Endothelial cell of umbilical vein (primary cell): Measurements from ENCODE around the gene HK3. TPM values are rescaled to one million over a fixed set of nuclear protein-coding genes. Genes with fewer than 3 reads are reported as not detected.

Source experiments
- BruUV-seq: library from RNA; stranded (reverse); fragments of 400-500 nt; replicated peaks from 2 replicates; lab custom pipeline; 2021; lab: Mats Ljungman, UMichigan
- CTCF ChIA-PET: fragments of 300-600, 350-600 bp; sonication (Branson Sonifier 250); formaldehyde crosslinking; loops from one replicate; lab custom pipeline; 2021; ENCODE audit warnings: antibody characterized with exemption, inconsistent platforms; lab: Charles Lee
- POLR2A ChIA-PET: fragments of 300-600, 350-600 bp; sonication (Branson Sonifier 250); formaldehyde crosslinking; loops from one replicate; lab custom pipeline; 2021; ENCODE audit warnings: antibody characterized with exemption, inconsistent platforms; lab: Charles Lee
- DNase-seq: peaks from one replicate; pipeline ENCODE4 v3.0.0-alpha.2; 2011; ENCODE audit warnings: low read depth, low spot score
- FAIRE-seq: peaks from 2 replicates; lab custom pipeline; 2011; peaks lifted over from hg19 to GRCh38; lab: Jason Lieb, UNC
- H2AFZ ChIP-seq: 2 replicates; pipeline ENCODE4 v1.6.0; 2012; ENCODE audit warnings: low read depth, low read length, control low read depth, inconsistent platforms
- H3K27ac ChIP-seq: 2 replicates; pipeline ENCODE4 v1.5.1; 2011; ENCODE audit warnings: low read depth, mild to moderate bottlenecking, control low read depth, low read length, moderate library complexity; ENCODE audit not compliant: insufficient read depth
- H3K27me3 ChIP-seq, 2 experiments: 2 replicates each; pipeline versions ENCODE4 v1.6.0 to v1.6.1; 2011; ENCODE audit warnings: low read length in 2 of 2, mixed read lengths in 1 of 2; ENCODE audit not compliant: control insufficient read depth in 2 of 2, insufficient read depth in 2 of 2
- H3K36me3 ChIP-seq, 2 experiments: 2 replicates in 1 of 2; 3 replicates in 1 of 2; pipeline ENCODE4 v1.5.1; 2011; ENCODE audit warnings: low read length in 2 of 2, mild to moderate bottlenecking in 1 of 2, moderate library complexity in 1 of 2; ENCODE audit not compliant: control insufficient read depth in 2 of 2, insufficient read depth in 2 of 2; ENCODE audit errors: extremely low read depth in 1 of 2
- H3K4me1 ChIP-seq: 3 replicates; pipeline ENCODE4 v1.5.1; 2011; ENCODE audit warnings: mild to moderate bottlenecking, low read length; ENCODE audit not compliant: control insufficient read depth, insufficient read depth; ENCODE audit errors: extremely low read depth
- H3K4me2 ChIP-seq: 2 replicates; pipeline ENCODE4 v1.6.1; 2011; ENCODE audit warnings: low read length, control low read depth, mixed read lengths; ENCODE audit not compliant: insufficient read depth
- H3K4me3 ChIP-seq, 3 experiments: fragments of 200-600 bp in 1 of 3; sonication (generic), shearing (Covaris generic) in 1 of 3; replicated peaks in 1 of 3; 2 replicates each; pipeline ENCODE4 v1.5.1; 2011 to 2016; ENCODE audit warnings: control low read depth in 3 of 3, low read length in 3 of 3, mild to moderate bottlenecking in 2 of 3, inconsistent platforms in 1 of 3, low read depth in 1 of 3, moderate library complexity in 1 of 3; ENCODE audit not compliant: insufficient read depth in 1 of 3
- H3K79me2 ChIP-seq: 2 replicates; pipeline ENCODE4 v1.6.0; 2012; ENCODE audit warnings: low read length, inconsistent platforms; ENCODE audit not compliant: control insufficient read depth, insufficient read depth
- H3K9ac ChIP-seq: replicated peaks from 2 replicates; pipeline ENCODE3; 2011; ENCODE audit warnings: low read length, control low read depth; ENCODE audit not compliant: insufficient read depth; ENCODE audit errors: extremely low read depth
- H3K9me1 ChIP-seq: replicated peaks from 3 replicates; pipeline ENCODE4 v1.6.0; 2011; ENCODE audit warnings: mild to moderate bottlenecking, low read length; ENCODE audit not compliant: control insufficient read depth, insufficient read depth; ENCODE audit errors: extremely low read depth
- H3K9me3 ChIP-seq: replicated peaks from 2 replicates; pipeline ENCODE4 v1.5.1; 2012; ENCODE audit warnings: low read length, inconsistent platforms; ENCODE audit not compliant: control insufficient read depth, insufficient read depth
- H4K20me1 ChIP-seq: replicated peaks from 2 replicates; pipeline ENCODE3; 2011; ENCODE audit warnings: mild to moderate bottlenecking, low read length; ENCODE audit not compliant: control insufficient read depth, insufficient read depth; ENCODE audit errors: extremely low read depth
- CTCF ChIP-seq, 2 donors: IDR thresholded peaks; 1 replicate in 1 of 2; 2 replicates in 1 of 2; pipeline ENCODE4 v1.5.1; 2011; ENCODE audit warnings: low read length in 2 of 2, mild to moderate bottlenecking in 2 of 2, moderate library complexity in 2 of 2, control low read depth in 1 of 2, inconsistent platforms in 1 of 2, low read depth in 1 of 2; ENCODE audit not compliant: insufficient read depth in 1 of 2; ENCODE audit errors: extremely low read depth in 1 of 2
- FOS ChIP-seq: IDR thresholded peaks from 2 replicates; pipeline ENCODE4 v1.6.1; 2011; ENCODE audit warnings: mild to moderate bottlenecking, low read length, moderate library complexity, borderline replicate concordance; ENCODE audit not compliant: insufficient read depth
- GATA2 ChIP-seq: IDR thresholded peaks from 2 replicates; pipeline ENCODE4 v1.7.0; 2011; ENCODE audit warnings: low read depth, mild to moderate bottlenecking, moderate library complexity, mixed read lengths, low read length; ENCODE audit not compliant: insufficient read length, insufficient read depth
- JUN ChIP-seq: IDR thresholded peaks from 2 replicates; pipeline ENCODE4 v1.6.1; 2011; ENCODE audit warnings: borderline replicate concordance, low read depth; ENCODE audit not compliant: insufficient read length, insufficient read depth
- MAX ChIP-seq: IDR thresholded peaks from 2 replicates; pipeline ENCODE4 v1.6.1; 2011; ENCODE audit not compliant: insufficient read depth, insufficient read length
- MYC ChIP-seq: IDR thresholded peaks from one replicate; pipeline ENCODE4 v1.6.1; 2011; ENCODE audit warnings: mild to moderate bottlenecking, low read depth, low read length
- POLR2A ChIP-seq: IDR thresholded peaks from 2 replicates; pipeline ENCODE4 v1.6.1; 2012; ENCODE audit warnings: low read depth, mild to moderate bottlenecking, control low read depth, low read length
- POLR2AphosphoS5 ChIP-seq: IDR thresholded peaks from 2 replicates; pipeline ENCODE4 v1.6.1; 2012; ENCODE audit warnings: low read depth, mild to moderate bottlenecking, control low read depth, low read length, moderate library complexity; ENCODE audit not compliant: insufficient read depth
- dilution Hi-C: fragments of 300-500 bp; cut with MboI; formaldehyde crosslinking; loops from one replicate; pipeline ENCODE4 v1.15.0; 2019; ENCODE audit warnings: low sequenced_read_pairs; ENCODE audit not compliant: extremely low pct_ligation_motif_present
- intact Hi-C: fragments of 100-400 bp; cut with micrococcal nuclease; formaldehyde crosslinking; loops from one replicate; pipeline ENCODE4 v1.10.0; 2022
- polyA plus RNA-seq, 4 experiments: library from polyadenylated mRNA; depleted of rRNA in 3 of 4; stranded (reverse) in 3 of 4; unstranded in 1 of 4; fragments of >200 nt; gene quantifications; 2 replicates each; pipeline versions ENCODE4 v1.2.1 to v1.2.3, GENCODE V29; 2011 to 2012; ENCODE audit warnings: missing spikeins in 1 of 4
- total RNA-seq: library from RNA; stranded (reverse); gene quantifications from 2 replicates; pipeline ENCODE4 v1.2.3, GENCODE V29; 2021

Gene HK3
- total and polyA plus RNA-seq, 2 donors (not counting 3 experiments of a cell fraction or from before 2014, with no cell fraction given) = not detected

GRCh38 chr5:176874198-176874780, 24.9 kb downstream of the HK3 start:
- no TSS peak for BruUV-seq
- dilution Hi-C loops = no loop called here
- Histone ChIP-seq H3K27me3 (no peaks in the 10 kb centered on the region), H3K4me3 (no peak overlapping the region), H3K79me2 (no peaks in the 10 kb centered on the region), H3K9me3 (no peaks in the 10 kb centered on the region), H3K9ac (no peak overlapping the region), H4K20me1 (no peaks in the 10 kb centered on the region), H3K27ac (no peak overlapping the region), H3K4me1 (no peaks in the 10 kb centered on the region), H3K4me2 (no peak overlapping the region), H3K9me1 (no peaks in the 10 kb centered on the region), H2AFZ (no peak overlapping the region), H3K36me3 (no peaks in the 10 kb centered on the region)
- intact Hi-C loops = no loop called here
- FAIRE-seq (no peak), DNase-seq (no peak)
- ChIA-PET CTCF (interaction anchor here (1.1 to 3.5 kb wide), 3 partner anchors 19 to 214 kb away, joined by 3 to 12 read pairs (median 3); no protein-coding TSS in a partner anchor), POLR2A (no interaction called here)
- TF ChIP-seq MYC (no peak), FOS (no peak), POLR2AphosphoS5 (no peak), MAX (no peak), JUN (no peak), CTCF (IDR thresholded peaks at IDR 0.05; ENCODE audit: extremely low read depth in 1 of 2, insufficient read depth in 1 of 2, low read depth in 1 of 2, low read length in 2 of 2) (no peak), POLR2A (no peak), GATA2 (no peak)
